Measurements from ENCODE around the gene SLC39A11. TPM values are rescaled to one million over a fixed set of nuclear protein-coding genes. Genes with fewer than 3 reads are reported as not detected.

Gene SLC39A11
- total RNA-seq, 1 experiment from 2014 or later, result 15.2 TPM

DNA sequence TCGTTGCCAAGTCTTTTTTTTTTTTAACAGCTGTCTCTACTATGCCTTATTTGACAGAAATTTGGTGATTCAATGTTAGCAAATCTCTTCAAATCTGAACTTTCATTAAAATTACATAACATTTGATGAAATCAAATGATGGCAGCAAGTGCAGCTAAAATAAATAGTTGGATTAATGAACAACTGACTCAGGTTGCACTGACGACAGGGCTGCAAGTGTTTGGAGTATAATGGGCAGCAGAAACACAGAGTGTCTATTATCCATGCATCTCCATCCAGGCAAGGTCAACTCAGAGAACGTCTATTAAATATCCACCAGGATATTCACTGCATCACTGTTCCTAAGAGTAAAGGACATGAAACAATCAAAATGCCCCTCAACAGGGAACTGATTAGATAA, 109.8 kb downstream of the SLC39A11 start:
- DNase-seq, result no peak
- Histone ChIP-seq H4K5ac (ENCODE audit: insufficient read length, low read depth, low read length) (no peak overlapping the region), H3K27me3 (ENCODE audit: insufficient read depth, low read length) (no peaks in the 10 kb centered on the region), H3K79me1 (ENCODE audit: insufficient read depth, low read depth, low read length, poor library complexity, severe bottlenecking) (no peaks in the 10 kb centered on the region), H3K4me2 (ENCODE audit: insufficient read depth, insufficient read length, low read length) (no peak overlapping the region), H3K18ac (ENCODE audit: insufficient read length, low read depth, low read length) (no peak overlapping the region), H2AK5ac (ENCODE audit: insufficient read length, low read length) (no peak overlapping the region), H3K4ac (ENCODE audit: low read depth, low read length) (no peak overlapping the region), H3K14ac (ENCODE audit: insufficient read depth, low read length) (no peak overlapping the region), H2BK15ac (ENCODE audit: low read depth, low read length) (no peak overlapping the region), H2BK12ac (ENCODE audit: insufficient read length, low read depth, low read length) (no peak overlapping the region), H4K91ac (ENCODE audit: insufficient read length, low read depth, low read length) (no peak overlapping the region), H3K56ac (ENCODE audit: insufficient read length, low read depth, low read length) (no peak overlapping the region), H3K23ac (ENCODE audit: insufficient read length, low read depth, low read length) (no peak overlapping the region), H3K23me2 (ENCODE audit: insufficient read length, low read depth, low read length, poor library complexity, severe bottlenecking) (no peaks in the 10 kb centered on the region), H2BK120ac (ENCODE audit: low read depth, low read length, poor library complexity, severe bottlenecking) (no peak overlapping the region), H3K9me3 (ENCODE audit: control insufficient read depth, low read depth, low read length) (no peaks in the 10 kb centered on the region), H2BK5ac (ENCODE audit: insufficient read length, low read length) (no peak overlapping the region), H3K27ac (ENCODE audit: insufficient read length, low read depth, low read length) (no peak overlapping the region), H3K4me1 (ENCODE audit: insufficient read depth, low read length) (no peaks in the 10 kb centered on the region), H2AFZ (ENCODE audit: low read length) (no peak overlapping the region), H2BK20ac (ENCODE audit: low read depth, low read length, poor library complexity, severe bottlenecking) (no peak overlapping the region), H3T11ph (ENCODE audit: low read length) (no peak overlapping the region), H4K8ac (replicated peaks; ENCODE audit: insufficient read length, low read depth, low read length) (no peak overlapping the region), H3K9ac (ENCODE audit: extremely low read depth, insufficient read length, low read length) (no peak overlapping the region), H3K79me2 (ENCODE audit: insufficient read depth, low read length) (no peaks in the 10 kb centered on the region), H4K20me1 (ENCODE audit: control insufficient read depth, insufficient read depth, insufficient read length) (no peaks in the 10 kb centered on the region)
- Mint-ChIP-seq H3K27ac (no peak overlapping the region), H3K9me3 (no peaks in the 10 kb centered on the region), H3K27me3 (ENCODE audit: low read depth) (no peaks in the 10 kb centered on the region), H3K4me1 (peaks cover 10 to 11% of the 10 kb centered on the region in 2 experiments), H3K36me3 (ENCODE audit: insufficient read depth in 1 of 3, low read depth in 3 of 3) (no peaks in the 10 kb centered on the region), H3K4me3 (no peak overlapping the region)
- no CpG with 5 or more reads among the region's 3 CpGs for WGBS (ENCODE audit: extremely low coverage, insufficient read length, low lambda C conversion rate)
- TF ChIP-seq, protein P1, sequence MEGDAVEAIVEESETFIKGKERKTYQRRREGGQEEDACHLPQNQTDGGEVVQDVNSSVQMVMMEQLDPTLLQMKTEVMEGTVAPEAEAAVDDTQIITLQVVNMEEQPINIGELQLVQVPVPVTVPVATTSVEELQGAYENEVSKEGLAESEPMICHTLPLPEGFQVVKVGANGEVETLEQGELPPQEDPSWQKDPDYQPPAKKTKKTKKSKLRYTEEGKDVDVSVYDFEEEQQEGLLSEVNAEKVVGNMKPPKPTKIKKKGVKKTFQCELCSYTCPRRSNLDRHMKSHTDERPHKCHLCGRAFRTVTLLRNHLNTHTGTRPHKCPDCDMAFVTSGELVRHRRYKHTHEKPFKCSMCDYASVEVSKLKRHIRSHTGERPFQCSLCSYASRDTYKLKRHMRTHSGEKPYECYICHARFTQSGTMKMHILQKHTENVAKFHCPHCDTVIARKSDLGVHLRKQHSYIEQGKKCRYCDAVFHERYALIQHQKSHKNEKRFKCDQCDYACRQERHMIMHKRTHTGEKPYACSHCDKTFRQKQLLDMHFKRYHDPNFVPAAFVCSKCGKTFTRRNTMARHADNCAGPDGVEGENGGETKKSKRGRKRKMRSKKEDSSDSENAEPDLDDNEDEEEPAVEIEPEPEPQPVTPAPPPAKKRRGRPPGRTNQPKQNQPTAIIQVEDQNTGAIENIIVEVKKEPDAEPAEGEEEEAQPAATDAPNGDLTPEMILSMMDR (conservative IDR thresholded peaks at IDR 0.05), result no peak
